KOPT-K1 (cell line): ENCODE measurements around the gene MIS18BP1.

Source experiments
- H3K27ac ChIP-seq: fragments of 200-600 bp; sonication (generic); 2 replicates; pipeline ENCODE4 v1.5.1; 2016; ENCODE audit warnings: antibody characterized with exemption, mild to moderate bottlenecking, low read depth, low read length; ENCODE audit not compliant: poor library complexity, severe bottlenecking
- H3K36me3 ChIP-seq: fragments of 200-600 bp; sonication (generic); 2 replicates; pipeline ENCODE4 v1.5.1; 2017; ENCODE audit warnings: antibody characterized with exemption, mild to moderate bottlenecking, low read length, moderate library complexity; ENCODE audit not compliant: insufficient read depth
- H3K9me3 ChIP-seq: fragments of 200-600 bp; sonication (generic); 2 replicates; pipeline ENCODE4 v1.5.1; 2017; ENCODE audit warnings: antibody characterized with exemption, low read length, mild to moderate bottlenecking; ENCODE audit not compliant: insufficient read depth, poor library complexity, severe bottlenecking

The MIS18BP1 gene

DNA sequence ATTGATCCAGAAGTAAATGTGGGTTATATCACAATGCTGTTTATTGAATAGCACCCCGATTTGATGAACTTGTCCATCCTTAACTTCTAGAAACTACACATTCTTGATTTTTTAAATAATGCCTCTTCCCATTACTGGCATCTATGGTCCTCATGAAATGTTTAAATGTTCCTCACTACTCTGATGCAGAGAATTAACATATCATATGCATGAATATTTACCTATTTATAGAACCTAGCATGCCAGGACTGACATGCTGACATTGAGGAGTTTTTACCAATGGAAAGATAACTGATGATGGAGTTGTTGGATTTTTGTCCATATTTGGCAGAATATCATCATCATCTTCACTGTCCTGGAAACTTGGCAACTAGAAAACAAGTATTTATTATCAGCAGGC lies 42.8 kb downstream of the MIS18BP1 start:
- Histone ChIP-seq H3K27ac (no peak overlapping the region), H3K36me3 (peaks cover 98% of the 10 kb centered on the region), H3K9me3 (no peaks in the 10 kb centered on the region)

DNA sequence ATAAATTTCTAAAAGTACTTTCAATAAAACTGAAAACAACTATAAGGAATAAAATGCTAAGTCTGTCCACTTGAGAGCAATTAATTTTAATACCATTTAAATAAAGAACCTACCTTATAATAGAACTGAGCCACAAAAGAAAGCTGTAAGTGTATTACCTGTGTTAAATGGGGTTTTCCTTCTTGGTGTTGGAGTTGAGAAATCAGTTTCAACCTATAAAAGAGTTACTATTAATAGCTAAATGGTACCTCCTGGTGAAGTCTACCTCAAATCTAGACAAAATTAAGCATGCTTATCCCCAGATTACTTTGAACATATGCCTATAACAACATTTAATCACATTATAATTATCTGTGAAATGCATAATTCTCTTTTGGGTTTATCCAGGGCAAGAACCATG lies 48.8 kb downstream of the MIS18BP1 start:
- Histone ChIP-seq H3K9me3 (no peaks in the 10 kb centered on the region), H3K27ac (no peak overlapping the region), H3K36me3 (peaks cover 86% of the 10 kb centered on the region)

DNA sequence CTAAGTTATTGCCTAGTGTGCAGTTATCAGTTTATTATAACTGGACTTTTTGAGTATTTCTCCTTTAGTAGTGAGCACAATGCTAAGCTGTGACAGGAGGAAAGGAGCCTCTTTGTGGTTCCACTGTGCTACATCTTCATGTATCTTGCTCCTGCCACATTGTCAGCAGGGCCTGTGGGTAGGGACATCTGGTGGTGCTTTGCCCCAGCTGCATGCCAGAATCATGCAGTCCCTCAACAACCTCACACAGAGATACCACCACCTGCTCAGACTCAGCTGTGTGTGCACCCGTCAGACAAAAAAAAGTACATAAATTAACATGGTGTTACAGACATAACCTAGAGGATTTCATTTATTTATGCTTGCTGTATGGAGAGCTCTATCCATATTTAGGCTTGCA lies 51.1 kb downstream of the MIS18BP1 start:
- Histone ChIP-seq H3K9me3 (no peaks in the 10 kb centered on the region), H3K36me3 (peaks cover 80% of the 10 kb centered on the region), H3K27ac (peak overlapping the region; percentile 35)

DNA sequence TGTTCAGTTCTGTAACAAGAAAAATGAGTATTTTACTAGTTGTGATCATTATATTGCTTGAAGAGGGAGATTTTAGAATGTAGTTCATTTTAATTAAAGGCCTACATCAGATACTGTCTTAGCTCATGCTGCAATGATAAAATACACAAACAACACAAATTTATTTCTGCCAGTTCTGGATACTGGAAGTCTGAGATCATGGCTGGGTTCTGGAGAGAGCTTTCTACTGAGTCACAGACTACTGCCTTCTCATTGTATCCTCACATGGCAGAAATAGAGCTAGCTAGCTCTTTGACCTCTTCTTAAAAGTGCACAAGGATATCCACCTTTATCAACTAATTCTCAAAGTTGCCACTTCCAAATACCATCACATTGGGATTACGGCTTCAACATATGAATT lies 53.8 kb downstream of the MIS18BP1 start:
- Histone ChIP-seq H3K27ac (no peak overlapping the region), H3K9me3 (no peaks in the 10 kb centered on the region), H3K36me3 (peaks cover 74% of the 10 kb centered on the region)

DNA sequence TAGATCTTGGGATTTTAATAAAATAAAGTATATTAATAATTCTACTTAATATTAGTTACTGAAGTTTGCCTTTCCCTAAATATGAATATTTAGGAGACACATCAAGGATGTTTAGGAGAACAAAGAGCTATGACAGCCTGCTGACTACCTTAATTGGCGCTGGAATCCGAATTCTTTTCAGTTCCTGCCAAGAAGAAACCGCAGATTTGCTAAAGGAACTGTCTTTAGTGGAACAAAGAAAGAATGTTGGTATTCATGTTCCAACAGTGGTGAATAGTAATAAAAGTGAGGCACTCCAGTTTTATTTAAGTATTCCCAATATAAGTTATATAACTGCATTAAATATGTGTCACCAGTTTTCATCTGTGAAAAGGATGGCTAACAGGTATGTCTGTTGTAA lies 54.5 kb downstream of the MIS18BP1 start:
- no peaks in the 10 kb centered on the region for H3K9me3 ChIP-seq
- H3K36me3 ChIP-seq, result peaks cover 70% of the 10 kb centered on the region
- H3K27ac ChIP-seq, result no peak overlapping the region

DNA sequence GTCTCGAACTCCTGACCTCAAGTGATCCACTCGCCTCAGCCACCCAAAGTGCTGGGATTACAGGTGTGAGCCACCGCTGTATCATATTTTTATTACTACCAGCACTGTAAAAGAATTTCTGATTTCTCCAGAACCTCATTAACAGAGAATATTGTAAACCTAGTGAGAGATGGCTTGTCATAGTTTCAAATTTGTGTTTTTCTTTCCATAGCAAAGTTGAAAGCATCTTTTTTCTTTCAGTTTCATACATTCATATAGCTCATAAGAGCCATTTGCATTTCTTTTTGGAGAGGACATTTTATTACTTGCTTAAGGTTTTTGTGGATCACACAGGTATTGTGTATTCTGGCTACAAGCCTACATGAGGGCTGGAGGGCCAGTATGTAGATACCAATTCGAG lies 58.0 kb downstream of the MIS18BP1 start:
- no peaks in the 10 kb centered on the region for H3K9me3 ChIP-seq
- no peak overlapping the region for H3K27ac ChIP-seq
- H3K36me3 ChIP-seq, result peaks cover 72% of the 10 kb centered on the region

DNA sequence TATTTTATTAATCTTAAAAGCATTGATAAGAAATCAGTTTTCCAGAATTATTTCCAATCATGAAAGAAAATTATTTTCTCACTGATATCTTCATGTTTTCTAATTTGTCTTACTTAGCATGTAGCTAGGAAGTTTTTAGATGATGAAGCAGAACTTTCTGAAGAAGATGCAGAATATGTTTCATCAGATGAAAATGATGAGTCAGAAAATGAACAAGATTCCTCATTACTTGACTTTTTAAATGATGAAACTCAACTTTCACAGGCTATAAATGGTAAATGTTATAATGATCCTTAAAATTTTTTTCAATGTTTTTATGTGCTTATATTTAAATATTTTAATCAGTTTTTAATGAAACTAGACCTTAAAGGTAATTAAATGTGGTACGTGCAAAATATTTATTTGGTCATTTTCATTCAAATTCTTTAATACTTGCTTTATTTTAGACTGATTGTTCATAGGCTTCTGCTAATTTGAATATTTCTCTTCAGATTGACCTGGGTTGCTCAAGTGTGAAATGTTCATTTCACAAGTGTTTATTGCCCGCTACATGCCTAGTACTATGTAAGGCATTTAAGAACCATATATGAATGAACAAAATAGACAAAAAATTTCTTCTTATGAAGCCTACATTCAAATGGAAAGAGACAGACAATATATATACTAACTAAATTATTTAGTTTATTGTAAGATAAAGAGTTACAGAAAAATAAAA lies 67.7 kb downstream of the MIS18BP1 start:
- Histone ChIP-seq H3K36me3 (peaks cover 61% of the 10 kb centered on the region), H3K27ac (no peak overlapping the region), H3K9me3 (no peaks in the 10 kb centered on the region)

DNA sequence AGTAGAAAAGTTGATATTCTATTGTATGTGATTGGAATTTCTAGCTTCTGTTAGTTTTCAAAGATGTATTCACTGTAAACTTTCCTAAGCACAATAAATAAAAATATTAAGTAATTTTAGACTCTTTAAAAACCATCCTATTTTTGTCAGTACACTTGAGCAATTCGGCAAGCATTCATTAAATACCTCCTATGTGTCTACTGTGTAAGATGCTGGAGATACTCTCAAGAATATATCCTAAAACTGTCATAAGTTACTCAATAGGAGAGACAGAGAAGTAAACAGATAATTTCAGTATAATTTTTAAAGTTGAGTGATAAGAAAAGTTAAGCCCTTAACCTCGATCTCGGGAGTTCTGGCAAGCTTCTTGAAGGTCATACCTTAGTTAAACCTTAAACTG lies 71.2 kb downstream of the MIS18BP1 start:
- peaks cover 44% of the 10 kb centered on the region for H3K36me3 ChIP-seq
- H3K9me3 ChIP-seq, result no peaks in the 10 kb centered on the region
- no peak overlapping the region for H3K27ac ChIP-seq

DNA sequence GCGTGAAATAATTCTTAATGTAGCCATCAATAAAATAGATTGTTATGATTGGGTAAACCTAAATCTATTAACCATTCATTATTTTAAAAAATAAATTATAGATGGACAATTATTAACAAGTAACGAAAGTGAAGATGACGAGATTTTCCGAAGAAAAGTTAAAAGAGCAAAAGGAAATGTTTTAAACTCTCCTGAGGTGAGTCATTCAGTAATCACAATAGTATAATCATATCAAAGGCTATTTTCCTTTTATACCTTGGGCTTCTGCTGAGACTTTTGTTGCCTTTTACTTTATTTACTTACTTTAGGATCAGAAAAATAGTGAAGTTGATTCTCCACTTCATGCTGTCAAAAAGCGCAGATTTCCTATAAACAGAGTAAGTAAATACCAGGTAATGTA lies 71.7 kb downstream of the MIS18BP1 start:
- H3K27ac ChIP-seq, result no peak overlapping the region
- no peaks in the 10 kb centered on the region for H3K9me3 ChIP-seq
- H3K36me3 ChIP-seq, result peaks cover 45% of the 10 kb centered on the region

DNA sequence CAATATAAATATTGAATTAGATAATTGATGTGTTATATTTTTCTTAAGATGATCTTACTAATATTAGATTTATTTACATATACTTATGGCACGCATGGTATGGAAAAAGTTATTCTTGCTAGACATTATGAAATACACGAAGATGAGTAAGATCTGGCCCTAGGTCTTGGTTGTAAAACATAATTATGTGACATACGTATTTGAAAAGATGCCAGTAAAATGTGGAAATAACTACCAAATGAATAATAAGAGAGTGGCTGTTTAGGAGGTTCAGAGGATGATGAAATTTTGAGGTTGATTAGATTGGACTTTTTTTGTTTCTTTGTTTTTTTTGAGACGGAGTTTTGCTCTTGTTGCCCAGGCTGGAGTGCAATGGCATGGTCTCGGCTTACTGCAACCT lies 75.9 kb downstream of the MIS18BP1 start:
- H3K36me3 ChIP-seq, result peaks cover 51% of the 10 kb centered on the region
- H3K27ac ChIP-seq, result no peak overlapping the region
- no peaks in the 10 kb centered on the region for H3K9me3 ChIP-seq

DNA sequence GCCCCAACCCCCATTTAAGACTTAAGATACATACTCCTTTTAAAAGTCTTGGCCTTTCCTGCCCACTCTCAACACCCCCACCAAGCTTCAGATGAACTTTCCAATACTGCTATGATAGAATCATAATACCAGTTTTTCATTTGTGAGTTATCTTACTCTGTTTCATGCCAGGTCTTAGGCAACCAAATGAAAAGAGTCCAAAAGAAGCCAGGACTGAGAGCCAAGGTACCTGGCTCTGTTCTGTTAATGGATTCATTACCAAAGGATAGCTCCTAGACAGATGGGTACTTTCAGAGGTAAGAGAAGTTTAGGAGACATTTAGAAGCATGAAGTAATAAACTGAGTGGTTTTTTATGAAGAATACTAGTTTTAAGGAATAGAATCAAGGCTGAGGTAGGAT lies 83.1 kb downstream of the MIS18BP1 start:
- Histone ChIP-seq H3K27ac (no peak overlapping the region), H3K36me3 (peaks cover 80% of the 10 kb centered on the region), H3K9me3 (no peaks in the 10 kb centered on the region)

DNA sequence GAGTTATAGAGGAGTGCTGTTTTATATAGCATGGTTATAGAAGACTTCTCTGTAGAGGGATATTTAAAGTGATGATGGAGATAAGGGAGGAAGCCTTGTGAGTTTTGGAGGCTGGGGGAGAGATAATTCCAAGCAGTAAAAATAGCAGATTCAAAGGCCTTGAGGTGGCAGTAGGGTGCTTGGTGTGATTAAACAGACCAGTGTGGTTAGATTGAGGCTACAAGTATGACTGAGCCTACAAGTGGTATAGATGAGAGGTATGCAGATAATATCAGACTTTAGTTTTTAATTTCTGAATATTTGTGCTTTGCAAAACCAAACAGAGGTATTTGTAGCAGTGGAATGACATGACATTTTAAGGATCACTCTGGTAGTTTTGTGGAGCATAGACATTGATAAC lies 96.9 kb downstream of the MIS18BP1 start:
- no peak overlapping the region for H3K27ac ChIP-seq
- peaks cover 47% of the 10 kb centered on the region for H3K36me3 ChIP-seq
- H3K9me3 ChIP-seq, result no peaks in the 10 kb centered on the region
